C4-2B (cell line): ENCODE measurements around the gene KLRF1.

ENCODE experiments used
- H3K27ac ChIP-seq: fragments of 450-650 bp; 2 replicates; pipeline ENCODE4 v1.5.1; 2017
- ZFX ChIP-seq: fragments of 450-650 bp; IDR thresholded peaks from 2 replicates; pipeline ENCODE4 v1.6.1; 2017
- TF ChIP-seq, protein P1 (sequence below): fragments of 450-650 bp; conservative IDR thresholded peaks from 2 replicates; pipeline ENCODE4 v1.5.1; 2017; ENCODE audit warnings: mild to moderate bottlenecking

KLRF1 gene

DNA sequence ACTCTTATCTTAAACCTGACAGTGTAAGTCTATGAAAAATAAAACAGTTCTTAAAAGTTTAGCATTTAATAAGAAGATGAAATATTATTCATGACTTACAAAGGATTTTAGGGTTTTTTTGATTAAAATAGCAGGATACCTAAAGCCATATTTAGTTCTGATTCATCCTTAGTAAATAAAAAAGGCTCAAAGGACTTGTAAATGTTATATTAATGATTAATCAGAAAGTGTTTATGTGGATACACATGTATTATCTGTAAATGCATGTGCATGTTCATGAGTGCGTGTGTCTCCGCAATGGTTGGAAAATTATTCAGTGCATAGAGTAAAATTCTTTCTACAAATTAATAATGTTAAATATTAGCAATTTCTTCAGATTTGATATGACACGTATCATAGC is 4.4 kb downstream of the KLRF1 start:
- TF ChIP-seq, protein P1, sequence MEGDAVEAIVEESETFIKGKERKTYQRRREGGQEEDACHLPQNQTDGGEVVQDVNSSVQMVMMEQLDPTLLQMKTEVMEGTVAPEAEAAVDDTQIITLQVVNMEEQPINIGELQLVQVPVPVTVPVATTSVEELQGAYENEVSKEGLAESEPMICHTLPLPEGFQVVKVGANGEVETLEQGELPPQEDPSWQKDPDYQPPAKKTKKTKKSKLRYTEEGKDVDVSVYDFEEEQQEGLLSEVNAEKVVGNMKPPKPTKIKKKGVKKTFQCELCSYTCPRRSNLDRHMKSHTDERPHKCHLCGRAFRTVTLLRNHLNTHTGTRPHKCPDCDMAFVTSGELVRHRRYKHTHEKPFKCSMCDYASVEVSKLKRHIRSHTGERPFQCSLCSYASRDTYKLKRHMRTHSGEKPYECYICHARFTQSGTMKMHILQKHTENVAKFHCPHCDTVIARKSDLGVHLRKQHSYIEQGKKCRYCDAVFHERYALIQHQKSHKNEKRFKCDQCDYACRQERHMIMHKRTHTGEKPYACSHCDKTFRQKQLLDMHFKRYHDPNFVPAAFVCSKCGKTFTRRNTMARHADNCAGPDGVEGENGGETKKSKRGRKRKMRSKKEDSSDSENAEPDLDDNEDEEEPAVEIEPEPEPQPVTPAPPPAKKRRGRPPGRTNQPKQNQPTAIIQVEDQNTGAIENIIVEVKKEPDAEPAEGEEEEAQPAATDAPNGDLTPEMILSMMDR = no peak
- TF ChIP-seq ZFX = no peak
- no peak overlapping the region for H3K27ac ChIP-seq

DNA sequence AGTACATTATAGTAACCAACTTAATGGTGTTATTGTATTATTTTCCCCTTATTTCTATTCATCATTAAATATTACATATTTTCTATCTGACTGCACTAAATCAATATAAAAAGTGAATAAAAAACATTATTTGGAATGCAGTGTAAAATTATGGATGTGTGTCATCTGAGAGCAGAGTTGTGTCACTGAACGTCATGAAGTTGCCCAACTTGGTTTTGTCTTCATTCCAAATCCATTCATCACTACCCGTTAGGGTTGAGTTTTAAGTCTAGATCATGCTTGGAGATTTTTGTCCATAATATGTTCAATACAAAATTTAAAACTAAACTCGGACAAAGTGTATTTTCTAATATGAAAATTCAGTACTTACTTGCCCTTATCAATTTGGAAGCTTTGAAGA is 16.1 kb downstream of the KLRF1 start:
- TF ChIP-seq, protein P1 = no peak
- no peak for TF ChIP-seq ZFX
- H3K27ac ChIP-seq = no peak overlapping the region

GRCh38 chr12:9848899-9849298 is 21.6 kb downstream of the KLRF1 start:
- no peak overlapping the region for H3K27ac ChIP-seq
- no peak for TF ChIP-seq ZFX
- TF ChIP-seq, protein P1 = no peak

- no peak overlapping the region for H3K27ac ChIP-seq
- TF ChIP-seq ZFX = no peak
Observed at GRCh38 chr12:9851050-9851449, 23.8 kb downstream of the KLRF1 start.

GRCh38 chr12:9851927-9852326 is 24.6 kb downstream of the KLRF1 start:
- no peak for TF ChIP-seq ZFX
- TF ChIP-seq, protein P1 = no peak
- no peak overlapping the region for H3K27ac ChIP-seq

GRCh38 chr12:9856151-9856550 is 28.9 kb downstream of the KLRF1 start:
- no peak for TF ChIP-seq ZFX
- TF ChIP-seq, protein P1 = no peak
- H3K27ac ChIP-seq = no peak overlapping the region

DNA sequence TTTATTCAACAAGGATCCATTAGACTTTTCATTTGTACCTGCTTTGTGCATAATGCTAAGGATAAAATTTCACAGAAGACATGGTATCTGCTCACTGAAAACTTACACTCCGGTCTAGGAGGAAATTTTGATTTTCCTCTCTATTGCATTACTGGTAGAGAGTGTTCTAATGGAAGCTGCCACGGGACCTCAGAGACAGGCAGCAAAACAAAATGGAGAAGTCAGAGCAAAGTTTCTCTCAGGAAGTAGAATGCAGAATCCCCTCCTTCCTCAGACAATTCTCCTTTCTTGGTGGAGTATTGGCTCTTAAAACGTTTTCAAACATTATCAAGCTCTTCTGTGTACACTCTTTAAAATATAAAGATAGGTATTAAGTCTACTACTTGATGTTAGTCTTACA is 29.6 kb downstream of the KLRF1 start:
- H3K27ac ChIP-seq = no peak overlapping the region
- TF ChIP-seq ZFX = no peak
- TF ChIP-seq, protein P1 = no peak

GRCh38 chr12:9858135-9858534 is 30.9 kb downstream of the KLRF1 start:
- H3K27ac ChIP-seq = no peak overlapping the region
- TF ChIP-seq ZFX = no peak
- TF ChIP-seq, protein P1 = no peak
